HepG2 (cell line): ENCODE results near the gene CCNYL1. TPM values are rescaled to one million over a fixed set of nuclear protein-coding genes. Genes with fewer than 3 reads are reported as not detected.

ENCODE experiments used
- ARID5B ChIP-seq: IDR thresholded peaks from 2 replicates; pipeline ENCODE4 v1.4.0; 2020; ENCODE audit warnings: mild to moderate bottlenecking, missing genetic modification reagents
- FOSL2 ChIP-seq: sonication (generic); formaldehyde crosslinking; IDR thresholded peaks from 2 replicates; pipeline ENCODE4 v1.4.0; 2020; ENCODE audit warnings: missing genetic modification reagents
- FOXA3 ChIP-seq: IDR thresholded peaks from 2 replicates; pipeline ENCODE4 v1.6.1; 2016; ENCODE audit warnings: missing genetic modification reagents, missing compliant biosample characterization
- HIVEP1 ChIP-seq: sonication (generic); formaldehyde crosslinking; IDR thresholded peaks from 2 replicates; pipeline ENCODE4 v1.4.0; 2020; ENCODE audit warnings: mild to moderate bottlenecking, missing genetic modification reagents
- HNF1A ChIP-seq, 2 experiments: sonication (generic) in 1 of 2; formaldehyde crosslinking in 1 of 2; IDR thresholded peaks; 2 replicates each; pipeline versions ENCODE4 v1.4.0 to v1.6.1; 2016 to 2020; ENCODE audit warnings: borderline replicate concordance in 1 of 2, low read depth in 1 of 2, mild to moderate bottlenecking in 1 of 2, missing genetic modification reagents in 1 of 2
- IKZF4 ChIP-seq: sonication (generic); formaldehyde crosslinking; IDR thresholded peaks from 2 replicates; pipeline ENCODE4 v1.5.1; 2020; ENCODE audit warnings: borderline replicate concordance, mild to moderate bottlenecking, low read depth, missing genetic modification reagents; ENCODE audit errors: not compliant biosample characterization
- KAT2B ChIP-seq: fragments of 150-350 bp; IDR thresholded peaks from 2 replicates; pipeline ENCODE4 v1.6.1; 2014; ENCODE audit warnings: low read depth, low read length, borderline replicate concordance
- KLF13 ChIP-seq: sonication (generic); formaldehyde crosslinking; IDR thresholded peaks from 2 replicates; pipeline ENCODE4 v1.4.0; 2020; ENCODE audit warnings: mild to moderate bottlenecking, missing genetic modification reagents
- MTA1 ChIP-seq: sonication (generic); formaldehyde crosslinking; IDR thresholded peaks from 2 replicates; pipeline ENCODE4 v1.4.0; 2020; ENCODE audit warnings: missing genetic modification reagents, mild to moderate bottlenecking, borderline replicate concordance
- ZBTB7B ChIP-seq: sonication (generic); formaldehyde crosslinking; IDR thresholded peaks from 2 replicates; pipeline ENCODE4 v1.4.0; 2020; ENCODE audit warnings: missing genetic modification reagents
- ZFP91 ChIP-seq: sonication (generic); formaldehyde crosslinking; IDR thresholded peaks from 2 replicates; pipeline ENCODE4 v1.9.0; 2022; ENCODE audit warnings: missing genetic modification reagents, mild to moderate bottlenecking, borderline replicate concordance
- ZMYM2 ChIP-seq: sonication (generic); formaldehyde crosslinking; IDR thresholded peaks from 2 replicates; pipeline ENCODE4 v1.8.0; 2022; ENCODE audit warnings: mild to moderate bottlenecking, missing genetic modification reagents
- ZNF24 ChIP-seq: fragments of 450-650 bp; IDR thresholded peaks from 2 replicates; pipeline ENCODE4 v1.6.1; 2017; ENCODE audit warnings: antibody characterized with exemption, mild to moderate bottlenecking
- ZNF552 ChIP-seq: sonication (generic); formaldehyde crosslinking; IDR thresholded peaks from 2 replicates; pipeline ENCODE4 v1.9.0; 2022; ENCODE audit warnings: missing genetic modification reagents, mild to moderate bottlenecking, borderline replicate concordance
- ZNF569 ChIP-seq: sonication (generic); formaldehyde crosslinking; IDR thresholded peaks from 2 replicates; pipeline ENCODE4 v1.5.0; 2020; ENCODE audit warnings: mild to moderate bottlenecking, missing genetic modification reagents, moderate library complexity, borderline replicate concordance
- ZNF639 ChIP-seq: conservative IDR thresholded peaks from 2 replicates; pipeline ENCODE4 v1.6.1; 2018; ENCODE audit warnings: missing genetic modification reagents
- ZNF746 ChIP-seq: sonication (generic); formaldehyde crosslinking; IDR thresholded peaks from 2 replicates; pipeline ENCODE4 v1.8.0; 2022; ENCODE audit warnings: mild to moderate bottlenecking, missing genetic modification reagents
- polyA plus RNA-seq, 8 experiments: library from polyadenylated mRNA; depleted of rRNA in 3 of 8; stranded (reverse) in 7 of 8; unstranded in 1 of 8; fragments of >200 nt; fragmentation: Illumina TruSeq in 4 of 8; extraction: Trizol in 4 of 8; gene quantifications; 2 replicates each; pipeline versions ENCODE4 v1.2.1 to v1.2.3, GENCODE V29; 2011 to 2016; ENCODE audit warnings: low read depth in 4 of 8, missing spikeins in 1 of 8, mixed read lengths in 1 of 8; ENCODE audit not compliant: insufficient read depth in 1 of 8
- total RNA-seq, 5 experiments: library from RNA; depleted of rRNA; stranded (reverse); fragments of >200 nt; fragmentation: Illumina TruSeq; extraction: Trizol; gene quantifications; 2 replicates each; pipeline ENCODE4 v1.2.3, GENCODE V29; 2016; ENCODE audit warnings: low read depth in 1 of 5

Gene CCNYL1
- total and polyA plus RNA-seq, 2 of the 13 experiments (the other 11 are each of a cell fraction or from before 2014, with no cell fraction given): 12.5 to 16.2 TPM

GRCh38 chr2:207782238-207783030 lies 71.0 kb downstream of the CCNYL1 start (continued):
- TF ChIP-seq ARID5B: peak; percentile 91
- peak; percentile 47; the same call in 1 of the 2 replicates for TF ChIP-seq ZBTB7B (CRISPR knock-in tag)
- no peak for TF ChIP-seq HNF1A (IDR thresholded peaks at IDR 0.05; ENCODE audit: low read depth)
- TF ChIP-seq HNF1A (CRISPR knock-in tag; IDR thresholded peaks at IDR 0.05; ENCODE audit: borderline replicate concordance): no peak; the same call in 1 of the 2 replicates
- TF ChIP-seq FOSL2 (CRISPR knock-in tag): peak; percentile 83
- no peak for TF ChIP-seq ZNF552
- no peak for TF ChIP-seq HIVEP1 (CRISPR knock-in tag)
- no peak for TF ChIP-seq ZNF639
- peak; percentile 56 for TF ChIP-seq ZFP91 (CRISPR knock-in tag)
- no peak for TF ChIP-seq ZNF746 (CRISPR knock-in tag)
- no peak for TF ChIP-seq KLF13
- 0 out of 2 replicates have a peak, but pooled peaks have one; percentile 14 for TF ChIP-seq ZMYM2 (CRISPR knock-in tag)
- TF ChIP-seq MTA1 (CRISPR knock-in tag): peak; percentile 72; the same call in 1 of the 2 replicates
- TF ChIP-seq FOXA3 (CRISPR knock-in tag): peak; percentile 98
- no peak for TF ChIP-seq KAT2B
- no peak for TF ChIP-seq ZNF569 (CRISPR knock-in tag)
- no peak for TF ChIP-seq IKZF4
- TF ChIP-seq ZNF24: no peak
